Endothelial cell of hepatic sinusoid (primary cell): ENCODE data around the gene NPPC.
"Not testable (repeated sequence)": the region's sequence is repeated elsewhere in the genome, so short reads cannot be mapped to it uniquely, and the experiment has no call there.

ENCODE experiments used
- in situ Hi-C: cut with HindIII; loops from 2 replicates; pipeline ENCODE4 v1.10.0; 2017; ENCODE audit warnings: low sequenced_read_pairs

NPPC gene

DNA sequence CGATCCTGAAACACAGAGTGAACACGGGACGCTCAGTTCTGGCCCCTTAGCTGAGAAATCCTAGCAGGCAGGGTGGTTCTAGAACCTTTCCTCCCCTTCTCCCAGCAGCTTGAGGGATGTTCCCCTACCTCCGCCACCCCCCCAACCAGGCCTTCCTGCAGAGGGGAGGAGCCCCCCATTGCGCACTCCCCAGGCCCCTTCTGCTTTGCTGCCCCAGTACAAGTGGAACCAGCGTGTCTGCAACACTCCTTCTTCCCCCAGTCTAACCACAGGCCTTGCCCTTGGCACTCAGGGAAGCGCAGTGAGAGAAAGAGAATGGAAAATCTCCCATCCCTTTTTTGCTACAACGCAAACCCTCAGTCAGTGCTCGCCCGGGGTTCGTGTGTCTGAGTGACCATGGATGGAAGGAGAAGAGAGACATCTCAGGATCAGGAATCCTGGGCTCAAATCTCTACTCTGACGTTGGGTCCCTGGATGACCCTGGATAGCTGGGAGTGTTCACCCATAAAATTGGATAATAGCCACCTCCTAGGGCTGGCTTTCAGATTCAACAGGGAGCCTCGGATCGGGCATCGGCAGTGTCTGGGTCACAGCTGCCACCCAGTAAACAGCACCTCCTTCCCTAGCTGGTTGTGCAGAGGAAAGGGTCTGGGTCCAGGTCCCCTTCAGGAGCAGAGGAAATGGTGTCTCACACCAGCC lies 3.7 kb downstream of the NPPC start:
- in situ Hi-C loops, result no loop called here

DNA sequence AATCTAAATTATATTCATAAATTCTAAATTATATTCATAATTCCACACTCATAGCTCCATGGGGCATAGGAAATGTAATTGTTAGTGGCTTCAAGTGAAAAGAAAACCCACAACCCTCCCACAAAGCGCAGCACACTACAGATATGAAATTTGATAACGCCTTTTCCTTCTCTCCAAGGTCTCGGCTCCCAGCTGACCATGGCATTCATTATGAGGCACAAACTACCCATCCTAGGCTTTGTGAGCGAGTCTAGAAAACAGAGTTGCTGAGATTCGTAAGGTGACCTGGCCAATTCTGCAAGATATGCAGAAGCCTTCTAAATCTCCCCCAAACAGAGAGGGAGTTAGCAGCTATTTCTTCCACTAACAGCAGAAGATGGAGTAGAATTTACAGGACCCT lies 5.4 kb downstream of the NPPC start:
- in situ Hi-C loops, result no loop called here

DNA sequence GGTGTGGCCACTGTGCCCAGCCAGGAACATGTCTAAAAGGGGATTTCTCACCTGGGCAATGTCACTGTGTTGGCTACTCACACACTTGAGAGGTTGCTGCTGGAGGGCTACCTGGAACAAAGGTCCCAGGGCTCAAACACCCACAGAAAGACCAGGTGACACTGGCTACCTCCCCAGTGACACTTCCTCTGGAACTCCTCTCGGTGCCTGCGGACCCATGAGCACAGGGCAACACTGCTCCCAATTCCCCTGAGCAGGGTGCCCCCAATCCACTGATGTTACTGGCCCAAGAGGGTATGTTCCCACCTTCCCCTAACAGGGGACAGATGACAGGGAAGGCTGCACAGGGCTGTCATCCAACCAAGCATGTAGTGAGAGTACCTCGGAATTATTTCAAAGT lies 5.8 kb downstream of the NPPC start:
- in situ Hi-C loops, result no loop called here

DNA sequence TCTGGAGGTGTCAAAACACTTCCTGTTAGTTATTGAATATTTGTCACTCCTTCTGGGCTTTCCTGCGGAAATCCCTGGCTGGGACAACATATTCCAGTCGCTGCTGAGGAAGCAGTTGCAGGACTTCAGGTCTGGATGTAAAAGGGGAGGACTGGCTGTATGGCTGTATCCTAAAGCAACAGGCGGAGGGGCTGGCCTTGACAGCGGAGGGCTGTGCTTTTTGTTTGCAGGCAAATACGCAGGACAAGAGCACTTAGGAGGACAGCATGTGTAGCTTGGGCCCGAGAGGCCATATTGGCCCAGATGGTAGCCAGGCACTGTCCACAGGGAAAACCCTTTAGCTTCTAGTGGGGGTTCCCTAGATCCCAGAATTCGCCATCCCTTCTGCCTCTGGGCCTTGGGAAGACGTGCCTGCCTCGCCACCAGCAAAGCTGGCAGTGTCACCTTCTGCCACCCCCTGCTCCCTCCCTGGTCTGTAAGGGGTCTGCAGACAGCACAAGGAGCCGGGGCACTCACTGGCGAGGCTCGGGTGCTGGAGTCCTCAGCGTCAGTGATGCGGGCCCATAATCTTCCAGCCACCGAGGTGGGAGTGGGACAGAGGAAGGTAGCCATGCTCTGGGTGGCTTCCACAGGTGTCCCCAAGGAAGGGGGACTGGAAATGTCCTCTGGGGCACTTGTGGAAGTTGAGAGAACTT lies 6.7 kb downstream of the NPPC start:
- in situ Hi-C loops, result no loop called here

DNA sequence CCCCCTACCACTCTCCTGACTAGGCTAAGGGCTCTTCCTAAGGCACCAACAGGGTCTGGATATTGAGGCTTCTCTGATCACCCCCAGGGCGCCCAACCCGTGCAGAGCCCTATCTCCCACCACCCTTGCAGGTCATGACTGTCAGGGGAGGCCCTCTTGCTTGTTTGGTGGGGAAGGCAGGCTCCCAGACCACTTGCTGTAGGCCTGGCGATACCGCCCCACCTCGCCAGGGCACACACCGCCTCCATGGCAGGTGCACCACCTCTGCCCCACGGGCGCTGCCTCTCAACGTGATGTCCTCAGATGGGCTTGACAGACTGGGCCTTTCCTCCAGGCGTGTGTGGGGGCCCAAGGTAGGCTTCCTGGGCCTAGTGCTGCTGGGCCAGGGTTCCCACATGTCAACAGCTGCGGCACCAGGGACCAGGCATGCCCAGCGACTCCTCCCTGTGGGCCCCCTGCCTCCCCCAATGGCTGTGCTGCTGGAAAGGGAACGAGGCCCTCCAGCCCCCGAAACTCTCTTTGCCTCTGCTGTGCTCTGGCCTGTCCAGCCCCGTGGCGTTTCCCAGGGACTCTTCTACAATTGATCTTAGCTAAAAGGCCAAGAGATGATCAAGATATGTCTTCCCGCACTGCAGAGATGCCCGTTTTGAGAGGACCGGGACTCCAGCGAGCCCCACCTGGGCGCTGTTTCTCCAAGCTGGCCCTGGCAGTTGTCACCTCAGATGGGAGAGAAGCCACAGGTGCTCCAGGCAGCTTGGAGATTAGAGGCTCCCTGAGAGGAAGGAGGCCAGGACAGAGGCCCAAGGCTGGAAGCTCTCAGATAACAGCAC lies 7.5 kb downstream of the NPPC start:
- in situ Hi-C loops, result no loop called here

DNA sequence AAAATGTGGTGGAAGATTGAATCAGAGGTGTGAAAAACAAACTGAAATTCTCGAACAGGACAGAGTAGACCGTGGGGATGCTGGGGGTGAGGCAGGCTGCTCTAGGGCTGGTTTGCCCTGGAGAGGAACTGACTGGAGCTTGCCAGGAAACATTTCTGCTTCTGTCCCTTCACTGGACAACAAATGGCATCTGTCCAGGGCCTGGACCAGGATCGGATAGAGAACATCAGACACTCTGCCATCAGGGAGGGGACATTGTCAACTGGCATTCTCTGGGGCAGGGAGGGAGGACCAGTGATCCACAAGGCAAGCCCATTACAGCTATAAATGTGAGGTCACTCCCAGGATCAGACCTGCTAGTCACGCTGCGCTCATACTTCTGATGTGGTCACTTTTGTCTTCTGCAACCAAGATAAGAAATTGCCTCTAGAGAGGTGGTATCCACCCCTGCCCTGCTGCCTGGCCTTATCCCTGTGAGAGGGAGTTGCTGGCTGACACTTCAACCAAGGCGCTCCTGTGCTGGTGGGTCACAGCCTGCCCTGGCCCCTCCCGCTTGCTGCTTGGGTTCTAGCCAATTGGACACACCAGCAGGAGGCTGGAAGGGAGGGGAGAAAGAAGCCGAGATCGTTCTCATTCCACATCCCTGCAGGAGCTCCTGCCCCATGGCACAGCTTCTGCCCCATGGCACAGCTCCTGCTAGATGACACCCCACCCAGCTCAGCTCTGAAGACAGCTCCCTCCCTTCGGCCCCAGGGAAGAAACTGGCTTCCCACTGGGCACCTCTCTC lies 8.7 kb downstream of the NPPC start:
- in situ Hi-C loops, result no loop called here

DNA sequence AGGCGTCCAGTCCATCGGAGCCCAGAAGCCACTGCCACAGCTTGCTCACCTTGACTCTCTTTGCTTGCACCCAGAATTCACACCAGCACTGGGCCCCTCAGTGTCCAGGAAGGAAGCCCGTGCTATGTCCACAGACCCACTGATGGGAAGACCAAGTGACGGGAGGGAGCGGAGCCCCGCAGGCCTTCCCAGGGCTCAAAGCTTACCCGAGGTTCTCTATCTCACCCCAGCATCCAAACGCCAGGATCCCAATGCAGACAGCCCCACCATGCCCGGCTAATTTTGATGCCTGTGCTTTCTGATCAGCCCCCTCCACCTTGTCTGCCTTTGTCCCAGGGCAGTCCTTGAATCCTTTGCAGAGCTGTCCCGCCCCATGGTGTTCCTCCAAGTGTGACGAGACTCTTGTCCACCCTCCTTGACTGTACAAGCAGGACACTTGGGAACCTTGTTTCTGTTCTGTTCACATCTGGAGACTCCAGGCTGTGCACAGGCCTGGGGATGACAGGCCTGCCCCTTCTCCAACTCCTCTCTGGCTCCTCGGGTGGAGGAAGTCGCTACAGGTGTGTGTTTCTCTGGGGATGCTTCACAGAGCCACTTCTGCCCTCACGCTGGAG lies 12.0 kb downstream of the NPPC start:
- in situ Hi-C loops, result no loop called here

DNA sequence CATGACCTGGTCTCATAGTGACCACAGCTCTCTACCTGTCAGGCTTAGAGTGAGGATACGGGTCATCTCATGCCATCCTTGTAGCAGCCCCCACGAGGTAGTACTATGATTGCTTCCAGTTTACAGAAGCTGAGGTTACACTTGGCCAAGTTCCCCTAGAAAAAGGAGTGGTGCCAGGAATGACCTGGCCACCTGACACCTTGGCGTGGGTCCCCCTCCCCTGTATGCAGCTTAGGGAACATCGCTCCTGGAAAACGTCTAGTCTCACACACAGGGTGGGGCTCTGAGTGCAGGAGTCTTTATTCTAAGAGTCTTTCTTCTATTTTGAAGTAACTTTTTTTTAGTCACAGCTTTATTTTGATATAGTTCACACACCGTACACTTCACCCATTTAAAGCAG lies 14.8 kb downstream of the NPPC start:
- in situ Hi-C loops, result no loop called here

DNA sequence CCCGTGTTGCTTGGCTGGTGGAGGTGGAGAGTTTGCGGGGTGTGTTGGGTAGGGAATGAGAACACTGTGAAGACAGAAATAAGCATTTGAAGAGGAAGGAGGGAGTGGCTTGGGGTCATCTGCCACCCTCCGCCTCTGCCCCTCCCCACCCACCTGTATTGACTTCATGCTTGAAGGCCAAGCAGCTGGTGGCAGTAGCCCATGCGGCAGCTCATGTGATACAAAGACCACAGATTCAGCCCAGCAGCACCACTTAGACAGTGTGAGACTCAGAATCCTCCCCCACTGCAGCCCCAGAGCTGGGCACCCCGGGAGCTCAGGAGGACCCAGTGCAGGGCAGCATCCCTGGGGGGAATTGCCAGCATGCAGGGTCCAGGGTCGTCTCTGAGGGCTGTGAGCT lies 15.4 kb downstream of the NPPC start:
- in situ Hi-C loops, result no loop called here

DNA sequence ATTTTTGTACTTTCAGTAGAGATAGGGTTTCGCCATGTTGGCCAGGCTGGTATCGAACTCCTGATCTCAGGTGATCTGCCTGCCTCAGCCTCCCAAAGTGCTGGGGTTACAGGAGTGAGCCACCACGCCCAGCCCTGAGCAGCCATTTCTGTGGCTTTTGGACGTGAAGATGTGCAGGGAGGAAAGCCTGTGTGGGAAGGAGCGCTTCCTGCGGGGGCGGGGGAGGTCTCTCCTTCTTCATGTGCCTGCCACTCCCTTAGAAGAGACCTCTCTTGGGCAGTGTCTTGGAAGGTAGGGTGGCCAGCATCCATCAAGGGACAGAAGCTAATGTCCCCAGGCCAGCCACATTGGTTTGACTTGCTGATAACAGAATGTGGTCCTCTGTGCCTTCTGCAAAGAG lies 16.0 kb downstream of the NPPC start:
- in situ Hi-C loops, result not testable (repeated sequence)

DNA sequence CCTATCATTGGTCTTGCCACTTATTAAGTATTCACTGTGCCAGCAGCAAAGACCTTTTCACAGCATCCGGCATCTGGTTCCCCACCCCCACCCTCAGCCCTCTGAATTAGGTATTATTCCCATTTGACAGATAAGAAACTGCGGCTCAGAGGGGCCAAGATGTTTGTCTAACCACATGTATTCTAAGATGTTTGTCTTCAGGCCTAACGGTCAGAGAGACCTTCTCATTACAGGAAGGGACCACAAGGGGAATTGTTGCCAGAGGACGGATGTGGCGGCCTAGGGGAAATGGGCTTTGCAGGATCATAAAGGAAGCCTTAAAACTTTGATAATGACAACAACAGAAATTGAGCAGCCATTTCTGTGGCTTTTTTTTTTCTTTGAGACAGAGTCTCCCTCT lies 16.6 kb downstream of the NPPC start:
- in situ Hi-C loops, result no loop called here

DNA sequence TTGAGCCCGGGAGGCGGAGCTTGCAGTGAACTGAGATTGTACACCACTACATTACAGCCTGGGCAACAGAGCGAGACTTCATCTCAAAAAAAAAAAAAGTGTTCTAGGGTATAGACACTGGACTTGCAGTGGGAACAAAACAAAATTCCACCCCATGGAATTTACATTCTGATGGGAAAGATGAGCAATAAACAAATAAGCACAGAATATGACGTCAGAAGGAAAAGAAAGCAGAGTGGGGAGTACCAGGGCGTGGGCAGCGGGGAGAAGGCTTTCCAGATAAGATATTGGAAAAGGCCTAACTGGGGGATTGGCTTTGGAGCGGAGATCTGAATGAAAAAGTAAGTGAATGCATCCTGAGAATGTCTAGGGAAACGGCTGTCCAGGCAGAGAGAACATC lies 17.6 kb downstream of the NPPC start:
- in situ Hi-C loops, result no loop called here

DNA sequence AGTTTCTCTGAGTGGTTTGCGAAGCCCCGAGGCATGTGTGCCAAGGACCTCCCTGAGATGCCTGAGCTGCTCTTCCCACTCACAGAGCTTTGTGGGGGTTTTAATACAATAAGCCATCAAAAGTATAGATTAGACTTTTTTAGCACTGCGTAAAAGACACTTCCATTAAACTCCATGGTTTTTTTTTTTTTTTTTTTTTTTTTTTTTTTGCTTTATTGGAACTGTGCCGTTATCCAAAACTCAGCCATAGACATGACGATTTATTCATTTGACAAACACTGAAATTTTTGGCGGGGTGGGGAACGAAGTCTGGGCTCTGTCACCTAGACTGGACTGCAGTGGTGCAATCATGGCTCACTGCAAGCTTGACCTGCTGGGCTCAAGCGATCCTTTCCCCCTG lies 18.4 kb downstream of the NPPC start:
- in situ Hi-C loops, result no loop called here

DNA sequence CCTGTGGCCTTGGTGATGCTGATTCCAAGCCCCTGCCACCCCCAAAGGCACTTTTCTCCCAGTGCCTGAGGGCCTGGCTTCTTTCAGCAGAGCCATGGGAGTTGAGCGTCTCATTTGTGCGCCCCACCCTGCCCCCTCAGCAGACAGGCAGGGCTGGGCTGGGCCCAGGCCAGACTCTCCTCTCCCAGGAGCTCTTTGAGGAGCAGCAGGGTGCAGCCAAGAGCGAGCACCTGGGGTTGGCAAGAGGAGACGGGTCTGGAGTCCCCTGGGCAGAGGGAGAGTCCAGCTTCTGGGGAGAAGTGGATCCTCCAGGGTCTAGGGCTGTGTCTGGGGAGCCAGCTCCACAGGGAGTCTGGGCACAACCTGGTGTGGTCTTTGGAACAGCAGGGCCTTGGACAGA lies 21.2 kb downstream of the NPPC start:
- in situ Hi-C loops, result no loop called here

DNA sequence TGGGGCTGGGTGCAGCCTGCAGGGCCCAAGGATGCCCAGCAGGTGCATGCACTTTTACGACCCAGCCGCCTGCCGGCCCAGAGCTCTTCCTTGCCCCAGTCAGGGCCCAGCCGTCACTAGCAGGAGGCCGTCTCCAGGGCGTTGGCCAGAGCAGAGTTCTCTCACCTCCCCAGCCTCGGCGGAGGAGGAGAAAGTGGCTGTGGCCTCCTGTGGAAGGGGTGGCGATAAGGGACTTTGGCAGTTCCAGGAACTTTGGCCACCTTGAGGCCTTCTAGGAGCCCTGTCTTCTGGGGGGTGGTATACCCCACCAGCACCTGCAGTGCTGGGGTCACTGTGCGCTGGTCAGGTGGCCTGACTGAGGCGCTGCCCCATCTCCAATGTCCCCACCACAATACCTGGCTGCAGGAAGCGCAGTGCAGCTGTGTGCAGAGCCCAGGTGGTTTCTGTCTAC lies 22.0 kb downstream of the NPPC start:
- in situ Hi-C loops, result no loop called here

DNA sequence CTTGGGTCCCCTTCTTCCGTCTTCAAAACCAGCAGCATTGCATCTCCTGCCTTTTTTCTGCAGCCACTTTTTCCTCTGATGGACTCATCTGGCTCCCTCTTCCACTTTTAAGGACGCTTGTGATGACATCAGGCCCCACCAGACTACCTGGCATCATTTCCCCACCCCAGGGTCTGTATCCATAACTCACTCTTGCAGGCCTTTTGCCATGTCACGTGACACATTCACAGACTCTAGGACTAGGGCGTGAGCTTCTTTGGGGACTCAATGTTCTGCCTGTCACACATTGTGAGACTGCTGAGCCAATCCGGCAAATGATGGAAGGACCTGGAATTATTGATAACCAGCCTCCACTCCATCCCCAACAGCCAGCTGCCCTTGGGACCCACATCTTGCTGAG lies 23.6 kb downstream of the NPPC start:
- in situ Hi-C loops, result no loop called here

DNA sequence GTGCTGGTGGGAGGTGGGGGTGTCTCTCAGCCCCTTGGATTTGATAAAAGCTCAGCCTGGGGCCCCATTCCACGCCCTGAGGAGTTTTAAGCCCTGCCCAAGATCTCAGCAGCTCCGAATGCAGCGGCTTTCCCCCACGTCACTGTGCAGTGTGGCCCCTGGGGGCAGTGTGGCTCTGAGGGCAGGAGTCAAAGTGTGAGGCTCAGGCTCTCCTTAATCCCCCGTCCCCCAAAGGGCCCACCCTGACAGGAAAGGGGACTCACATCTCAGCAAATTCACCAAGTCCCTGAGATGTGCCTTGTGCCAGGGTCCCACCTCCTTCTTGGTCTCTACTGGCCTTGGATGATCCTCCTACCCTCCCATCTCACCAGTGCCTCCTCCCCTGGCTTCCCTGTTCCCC lies 25.2 kb downstream of the NPPC start:
- in situ Hi-C loops, result no loop called here

DNA sequence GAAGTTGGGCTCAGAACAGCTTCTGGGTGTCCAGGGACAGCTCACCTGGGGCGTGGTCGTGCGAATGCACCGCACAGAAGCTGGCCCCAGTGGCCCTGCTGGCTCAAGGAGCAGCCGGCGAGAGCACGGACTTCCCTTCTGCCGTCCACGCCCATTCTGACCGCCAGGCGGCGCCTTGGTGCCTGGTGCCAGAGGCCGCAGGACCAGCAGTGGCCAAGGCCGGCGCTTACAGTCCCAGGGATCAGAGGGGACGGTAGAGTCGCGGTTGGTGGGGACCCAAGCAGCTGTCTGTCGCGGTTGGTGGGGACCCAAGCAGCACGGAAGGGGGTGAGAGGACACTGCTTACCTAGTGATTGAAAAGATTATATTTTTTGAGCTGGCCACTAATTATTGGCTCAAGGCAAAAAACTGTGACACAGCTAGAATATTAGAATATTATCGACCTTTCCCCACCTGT lies 25.7 kb downstream of the NPPC start:
- in situ Hi-C loops, result no loop called here

DNA sequence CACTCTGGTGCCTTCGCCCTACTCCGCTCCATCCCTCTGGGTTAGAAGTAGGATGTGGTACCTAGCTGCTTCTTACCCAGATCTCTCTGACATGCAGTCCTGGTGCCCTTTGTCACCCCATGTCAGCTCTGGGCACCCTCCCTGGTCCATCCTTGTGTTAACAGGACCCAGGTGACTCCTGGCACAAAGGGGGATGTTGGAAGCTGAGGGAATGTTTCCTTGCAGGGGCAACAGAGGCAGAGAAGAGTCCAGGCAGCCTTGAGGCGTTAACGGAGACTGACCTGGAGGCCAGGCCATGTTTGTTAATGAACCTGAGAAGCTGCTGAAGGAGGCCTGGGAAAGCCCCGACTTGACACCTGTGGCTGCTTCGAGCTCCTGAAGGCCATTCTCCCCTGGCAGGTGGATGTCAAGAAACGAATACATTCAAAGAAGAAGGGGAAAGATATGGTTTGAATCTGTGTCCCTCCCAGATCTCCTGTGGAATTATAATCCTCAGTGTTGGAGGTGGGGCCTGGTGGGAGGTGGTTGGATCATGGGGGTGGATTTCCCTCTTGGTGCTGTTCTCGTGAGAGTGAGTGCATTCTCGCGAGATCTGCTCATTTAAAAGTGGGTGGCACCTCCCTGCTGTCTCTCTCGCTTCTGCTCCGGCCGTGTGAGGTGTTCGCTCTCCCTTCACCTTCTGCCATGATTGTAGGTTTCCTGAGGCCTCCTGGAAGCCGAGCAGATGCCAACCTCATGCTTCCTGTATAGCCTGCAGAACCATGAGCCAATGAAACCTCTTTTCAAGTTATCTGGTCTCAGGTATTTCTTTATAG lies 31.4 kb downstream of the NPPC start:
- in situ Hi-C loops, result loop anchor here (10.0 kb wide), 1 partner anchor 540 kb away; no protein-coding TSS in a partner anchor

DNA sequence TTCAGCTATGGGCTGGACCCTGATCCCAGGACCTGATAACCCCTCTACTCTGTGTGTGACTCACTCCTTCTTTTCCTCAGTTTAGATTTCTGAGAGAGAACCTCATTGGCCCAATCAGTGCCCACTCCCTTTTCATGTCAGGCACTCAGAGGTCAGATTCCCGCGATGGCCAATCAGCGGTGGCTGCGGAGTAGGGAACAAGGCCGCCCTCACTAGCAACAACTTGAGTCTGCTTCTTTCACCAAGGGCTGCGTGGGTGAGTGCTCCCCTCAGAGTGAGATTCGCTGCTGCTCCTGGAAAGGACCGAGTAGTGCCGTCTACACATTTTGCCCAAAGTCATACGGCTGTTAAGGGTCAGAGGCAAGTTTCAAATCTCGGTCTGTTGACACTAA lies 34.7 kb downstream of the NPPC start:
- in situ Hi-C loops, result loop anchor here (10.0 kb wide), 1 partner anchor 543 kb away; no protein-coding TSS in a partner anchor
